Measurements from ENCODE around the gene OR10A5.

Gene OR10A5

DNA sequence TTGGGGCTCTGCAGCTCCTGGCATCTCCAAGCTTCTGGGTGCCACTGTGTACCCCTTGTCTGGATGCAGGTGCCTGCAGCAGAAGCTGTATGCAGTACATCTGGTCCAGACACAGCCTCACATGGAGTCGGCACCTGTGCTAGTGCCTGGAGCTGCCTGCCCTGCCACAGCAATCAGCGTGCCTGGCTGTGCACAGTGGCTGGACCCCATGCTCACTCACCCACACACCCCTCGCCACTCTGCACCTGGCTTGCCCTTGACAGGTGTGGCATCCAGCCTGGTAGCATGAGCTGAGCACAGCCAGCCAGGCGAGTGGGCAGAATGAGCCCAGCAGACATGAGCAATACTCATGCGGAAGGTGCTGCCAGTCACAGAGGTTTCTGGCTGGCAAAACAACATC lies 26.5 kb upstream of the OR10A5 start:
- Histone ChIP-seq H3K4me3 (no peak overlapping the region), H3K9me3 (no peaks in the 10 kb centered on the region), H3K36me3 (no peaks in the 10 kb centered on the region), H3K27me3 (no peaks in the 10 kb centered on the region), H3K27ac (no peak overlapping the region), H3K4me1 (no peaks in the 10 kb centered on the region)
- intact Hi-C loops (cut with DNase I; ENCODE audit: low total_unique reads), result no loop called here
- no peak for DNase-seq
- TF ChIP-seq, protein P1, sequence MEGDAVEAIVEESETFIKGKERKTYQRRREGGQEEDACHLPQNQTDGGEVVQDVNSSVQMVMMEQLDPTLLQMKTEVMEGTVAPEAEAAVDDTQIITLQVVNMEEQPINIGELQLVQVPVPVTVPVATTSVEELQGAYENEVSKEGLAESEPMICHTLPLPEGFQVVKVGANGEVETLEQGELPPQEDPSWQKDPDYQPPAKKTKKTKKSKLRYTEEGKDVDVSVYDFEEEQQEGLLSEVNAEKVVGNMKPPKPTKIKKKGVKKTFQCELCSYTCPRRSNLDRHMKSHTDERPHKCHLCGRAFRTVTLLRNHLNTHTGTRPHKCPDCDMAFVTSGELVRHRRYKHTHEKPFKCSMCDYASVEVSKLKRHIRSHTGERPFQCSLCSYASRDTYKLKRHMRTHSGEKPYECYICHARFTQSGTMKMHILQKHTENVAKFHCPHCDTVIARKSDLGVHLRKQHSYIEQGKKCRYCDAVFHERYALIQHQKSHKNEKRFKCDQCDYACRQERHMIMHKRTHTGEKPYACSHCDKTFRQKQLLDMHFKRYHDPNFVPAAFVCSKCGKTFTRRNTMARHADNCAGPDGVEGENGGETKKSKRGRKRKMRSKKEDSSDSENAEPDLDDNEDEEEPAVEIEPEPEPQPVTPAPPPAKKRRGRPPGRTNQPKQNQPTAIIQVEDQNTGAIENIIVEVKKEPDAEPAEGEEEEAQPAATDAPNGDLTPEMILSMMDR (IDR thresholded peaks at IDR 0.05), result no peak

DNA sequence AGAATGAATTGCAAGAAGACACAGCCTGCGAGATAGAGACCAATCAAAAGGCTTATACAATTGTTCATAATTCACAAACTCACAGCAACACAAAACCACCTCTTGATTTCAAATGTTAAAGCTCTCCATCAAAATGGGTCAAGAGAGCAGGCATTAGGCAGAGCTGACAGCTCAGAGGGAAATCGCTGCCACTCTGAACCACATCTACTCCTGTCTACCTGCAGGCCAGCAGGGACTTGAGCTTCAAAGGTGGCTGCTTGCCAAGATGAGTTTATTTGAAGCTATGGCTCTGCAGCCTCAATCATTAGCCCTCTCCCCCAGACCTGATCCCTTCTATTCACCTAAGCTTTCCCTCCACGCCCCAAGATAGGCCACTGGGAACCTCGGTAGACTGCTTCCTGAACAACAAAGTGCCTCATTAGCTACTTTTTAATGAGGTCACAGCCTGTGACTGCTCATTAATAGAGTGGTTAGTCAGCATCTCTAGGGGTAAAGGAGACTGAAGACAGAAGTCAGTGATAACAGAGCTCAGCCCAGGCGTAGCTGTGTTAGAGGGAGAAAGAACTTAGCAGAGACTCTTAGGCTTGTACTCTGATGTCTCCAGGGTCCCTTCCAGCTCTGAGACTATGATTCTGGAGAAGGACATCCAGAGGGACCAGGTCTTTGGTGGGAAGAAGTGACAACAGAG lies 21.2 kb upstream of the OR10A5 start:
- no peak for DNase-seq
- intact Hi-C loops (cut with DNase I; ENCODE audit: low total_unique reads), result no loop called here
- H3K27me3 ChIP-seq, result no peaks in the 10 kb centered on the region
- no peaks in the 10 kb centered on the region for H3K9me3 ChIP-seq
- no peaks in the 10 kb centered on the region for H3K36me3 ChIP-seq
- H3K4me1 ChIP-seq, result no peaks in the 10 kb centered on the region
- TF ChIP-seq, protein P1 (IDR thresholded peaks at IDR 0.05), result no peak
- H3K27ac ChIP-seq, result no peak overlapping the region
- no peak overlapping the region for H3K4me3 ChIP-seq

DNA sequence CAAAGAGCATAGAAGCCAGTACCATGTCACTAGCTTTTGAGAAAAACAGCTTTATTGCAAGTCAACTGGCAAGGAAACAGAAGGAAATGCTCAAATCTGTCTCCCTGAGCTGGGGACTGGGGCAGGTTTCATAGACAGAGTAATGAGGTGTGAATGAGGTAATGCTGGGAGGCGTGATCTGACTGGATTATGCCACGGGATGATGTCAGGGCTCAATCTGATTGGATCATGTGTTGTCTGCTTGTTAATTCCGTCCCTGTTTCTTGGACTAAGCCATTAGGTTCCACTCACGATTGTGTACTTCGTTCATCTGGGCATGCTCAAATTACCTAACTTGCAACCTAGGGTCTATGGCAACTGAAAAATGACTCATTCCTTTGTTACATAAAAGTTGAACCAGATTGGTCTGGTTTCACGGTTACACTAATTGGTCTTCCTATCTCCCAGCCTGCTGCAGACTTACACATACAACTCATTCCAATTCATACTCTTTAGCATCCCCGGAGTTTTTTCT lies 20.2 kb upstream of the OR10A5 start:
- Histone ChIP-seq H3K9me3 (no peaks in the 10 kb centered on the region), H3K36me3 (no peaks in the 10 kb centered on the region), H3K27ac (no peak overlapping the region), H3K27me3 (no peaks in the 10 kb centered on the region), H3K4me3 (no peak overlapping the region), H3K4me1 (no peaks in the 10 kb centered on the region)
- intact Hi-C loops (cut with DNase I; ENCODE audit: low total_unique reads), result no loop called here
- DNase-seq, result no peak
- TF ChIP-seq, protein P1 (IDR thresholded peaks at IDR 0.05), result no peak

DNA sequence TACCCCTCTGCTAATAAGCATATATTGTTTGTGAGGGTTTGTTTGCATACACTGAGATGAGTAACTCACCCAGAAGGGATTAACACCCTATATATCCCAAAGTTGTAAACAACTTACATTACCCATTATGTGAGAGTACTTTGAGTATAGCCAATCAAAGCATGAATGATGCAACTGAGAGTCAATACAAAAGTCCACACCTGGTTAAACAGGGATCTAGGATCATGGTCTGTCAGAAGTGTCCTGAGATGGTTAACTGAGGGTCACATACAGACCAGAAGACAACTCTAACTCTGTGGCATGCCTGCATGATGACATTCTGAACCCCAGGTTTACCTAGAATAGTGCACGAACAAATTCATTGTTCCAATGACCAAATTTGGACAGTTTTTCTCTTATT lies 17.4 kb upstream of the OR10A5 start:
- H3K27ac ChIP-seq, result no peak overlapping the region
- no peaks in the 10 kb centered on the region for H3K9me3 ChIP-seq

DNA sequence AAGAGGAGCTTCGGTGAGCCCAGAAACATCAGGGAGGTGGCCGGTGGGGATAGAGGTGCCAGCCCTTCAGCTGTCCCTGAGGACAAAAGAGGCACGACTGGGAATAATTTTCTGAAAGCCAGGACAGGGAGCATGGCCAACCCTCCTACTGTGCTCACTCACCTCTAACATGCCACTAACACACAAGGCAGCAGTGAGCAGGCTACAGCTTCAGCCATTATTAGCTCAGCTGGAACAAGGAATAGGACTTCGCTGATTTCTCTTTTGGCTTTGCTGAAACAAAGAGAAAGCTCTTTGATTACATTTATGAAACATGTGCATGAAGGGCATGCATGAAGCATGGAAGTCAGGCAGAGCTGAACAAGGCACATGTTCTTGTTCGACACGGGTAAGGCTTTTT lies 12.1 kb upstream of the OR10A5 start:
- H3K4me1 ChIP-seq, result no peaks in the 10 kb centered on the region
- H3K4me3 ChIP-seq, result no peak overlapping the region
- no peak for DNase-seq
- TF ChIP-seq, protein P1 (IDR thresholded peaks at IDR 0.05), result no peak
- H3K27ac ChIP-seq, result no peak overlapping the region
- intact Hi-C loops (cut with DNase I; ENCODE audit: low total_unique reads), result no loop called here
- H3K9me3 ChIP-seq, result no peaks in the 10 kb centered on the region
- H3K27me3 ChIP-seq, result no peaks in the 10 kb centered on the region
- H3K36me3 ChIP-seq, result no peaks in the 10 kb centered on the region

More for the DNA sequence above, 17.4 kb upstream of the OR10A5 start:
- DNase-seq, result no peak
- Histone ChIP-seq H3K27me3 (no peaks in the 10 kb centered on the region), H3K36me3 (no peaks in the 10 kb centered on the region), H3K4me1 (no peaks in the 10 kb centered on the region), H3K4me3 (no peak overlapping the region)
- TF ChIP-seq, protein P1 (IDR thresholded peaks at IDR 0.05), result no peak
- intact Hi-C loops (cut with DNase I; ENCODE audit: low total_unique reads), result no loop called here
